Retinal pigment epithelial cell (primary cell): ENCODE data around the gene MRNIP.

Source experiments
- DNase-seq: peaks from one replicate; pipeline ENCODE4 v3.0.0-alpha.2; 2010; ENCODE audit warnings: low read depth
- H3K4me3 ChIP-seq: 2 replicates; pipeline ENCODE4 v1.5.1; 2011; ENCODE audit warnings: mild to moderate bottlenecking, low read length, control low read depth, moderate library complexity
- CTCF ChIP-seq: conservative IDR thresholded peaks from 2 replicates; pipeline ENCODE4 v1.5.1; 2011; ENCODE audit warnings: low read depth, low read length, control low read depth, inconsistent platforms

The MRNIP gene

DNA sequence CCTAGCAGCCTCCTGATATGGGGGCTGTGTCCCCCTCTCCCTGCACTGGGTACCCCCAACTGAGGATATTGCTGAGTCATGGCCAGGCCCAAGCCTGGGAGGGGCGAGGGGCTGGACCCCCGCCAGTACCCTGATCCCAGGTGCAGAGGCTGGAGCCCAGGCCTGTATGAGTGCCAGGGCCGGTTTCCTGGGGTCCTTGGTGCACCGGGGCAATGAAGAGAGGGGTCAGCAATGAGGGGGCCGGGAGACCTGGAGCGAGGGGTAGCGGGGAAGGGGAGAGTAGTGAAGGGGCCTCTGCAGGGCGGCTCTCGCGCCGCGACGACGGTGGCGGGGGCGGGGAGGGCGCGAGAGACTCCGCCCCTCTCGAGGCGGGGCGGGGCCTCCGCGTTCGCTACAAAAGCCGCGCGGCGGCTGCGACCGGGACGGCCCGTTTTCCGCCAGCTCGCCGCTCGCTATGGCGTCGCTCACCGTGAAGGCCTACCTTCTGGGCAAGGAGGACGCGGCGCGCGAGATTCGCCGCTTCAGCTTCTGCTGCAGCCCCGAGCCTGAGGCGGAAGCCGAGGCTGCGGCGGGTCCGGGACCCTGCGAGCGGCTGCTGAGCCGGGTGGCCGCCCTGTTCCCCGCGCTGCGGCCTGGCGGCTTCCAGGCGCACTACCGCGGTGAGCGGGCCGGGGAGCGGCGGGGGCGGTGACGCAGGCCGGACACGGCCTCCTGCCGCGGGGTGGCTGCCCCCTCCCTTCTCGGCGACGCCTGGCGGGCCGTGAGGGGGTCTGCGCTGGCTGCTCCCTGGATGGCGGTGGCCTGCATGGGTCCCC lies 37.9 kb downstream of the MRNIP start, which contains the start of gene SQSTM1:
SQSTM1 (plus strand) TSS at position 423 of the 815 bp plus-strand sequence; CDS start at position 455, 32 bp downstream.
- no peak for TF ChIP-seq CTCF
- no peak for DNase-seq
- H3K4me3 ChIP-seq: peak within 1 kb of the TSS; percentile 74

DNA sequence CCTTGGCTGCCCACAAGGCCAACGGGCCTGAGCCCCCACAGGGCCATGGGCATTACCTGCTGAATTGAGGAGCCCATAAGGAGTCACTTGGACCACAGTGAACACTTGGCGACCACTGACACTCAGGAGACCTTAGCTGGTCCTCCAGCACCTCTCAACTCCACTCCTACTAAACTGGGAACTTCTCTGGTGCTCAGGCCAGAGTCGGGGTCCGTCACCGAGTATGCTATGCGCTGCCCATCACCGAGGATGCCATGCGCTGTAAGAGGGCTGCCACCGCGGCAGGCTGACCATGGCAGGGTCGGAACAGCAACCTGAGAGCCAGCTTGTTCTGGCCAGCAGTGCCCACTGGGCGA lies 38.5 kb downstream of the MRNIP start:
- DNase-seq: no peak
- no peak for TF ChIP-seq CTCF
- peak overlapping the region; percentile 37 for H3K4me3 ChIP-seq

DNA sequence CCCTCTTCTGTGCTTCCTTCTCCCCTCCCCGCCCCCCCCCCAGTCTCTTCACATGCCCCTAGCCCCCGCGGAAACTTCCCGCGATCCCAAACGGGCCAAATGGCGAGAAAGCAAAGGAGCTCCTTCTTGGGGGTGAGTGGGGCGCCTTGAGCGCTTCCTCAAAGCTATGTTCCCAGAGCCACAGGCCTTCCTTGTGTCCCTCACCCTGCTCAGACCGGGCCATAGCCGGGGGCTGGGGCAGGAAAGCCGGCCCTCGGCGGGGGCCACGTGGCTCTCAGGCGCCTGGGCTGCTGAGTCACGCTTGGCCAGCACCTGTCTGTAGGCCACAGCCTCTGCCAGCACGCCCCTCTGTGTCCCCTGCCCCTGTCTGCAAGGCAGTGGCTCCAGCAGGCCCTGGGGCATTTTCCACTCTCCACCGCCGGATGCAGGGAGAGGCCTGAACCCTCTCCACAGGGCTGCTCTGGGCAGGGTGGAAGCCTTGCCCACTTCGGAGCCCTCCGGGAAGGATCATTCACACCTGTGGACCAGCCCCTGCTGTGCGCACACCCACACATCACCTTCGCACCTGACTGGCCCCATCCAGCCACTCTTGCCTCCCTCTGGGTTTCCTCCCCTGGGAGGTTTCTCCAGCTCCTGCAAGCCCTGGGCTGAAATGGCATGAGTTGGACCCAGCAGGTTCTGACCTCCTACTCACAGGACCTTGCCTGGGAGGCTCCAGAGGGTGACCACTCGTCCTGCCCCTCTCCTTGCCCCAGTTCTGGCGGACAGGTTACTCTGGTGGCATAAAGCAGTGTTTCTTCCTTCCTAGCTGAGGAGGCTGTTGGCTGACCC lies 39.1 kb downstream of the MRNIP start:
- no peak for TF ChIP-seq CTCF
- DNase-seq: peak; percentile 65
- no peak overlapping the region for H3K4me3 ChIP-seq

DNA sequence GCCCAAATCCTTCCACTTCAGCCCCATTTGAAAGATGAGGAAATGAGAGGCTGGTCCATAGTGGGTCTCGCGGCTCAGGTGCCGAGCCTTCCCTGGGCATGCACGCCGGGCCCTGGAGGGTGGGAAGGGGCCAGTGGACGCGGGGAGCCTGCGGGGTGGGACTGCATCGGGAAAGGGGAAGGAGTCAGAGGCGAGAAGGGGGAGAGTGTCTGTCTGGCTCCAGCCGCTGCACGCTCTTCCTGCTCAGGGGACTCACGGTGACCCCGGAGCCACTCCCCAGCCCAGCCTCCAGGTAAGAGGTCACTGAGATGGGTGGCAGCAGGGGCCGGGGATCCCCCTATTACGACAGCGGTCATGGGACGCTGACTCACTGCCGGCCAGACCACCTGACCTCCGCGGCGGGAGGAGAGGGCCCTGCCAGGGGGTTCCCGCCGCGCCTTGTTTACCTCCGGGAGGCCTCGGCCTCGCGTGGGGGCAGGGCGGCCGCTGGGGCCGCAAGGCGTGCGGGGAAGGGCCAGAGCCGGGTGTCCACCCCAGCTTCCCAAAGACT lies 39.8 kb downstream of the MRNIP start:
- H3K4me3 ChIP-seq: peak overlapping the region; percentile 27
- TF ChIP-seq CTCF: no peak
- DNase-seq: peak; percentile 94

DNA sequence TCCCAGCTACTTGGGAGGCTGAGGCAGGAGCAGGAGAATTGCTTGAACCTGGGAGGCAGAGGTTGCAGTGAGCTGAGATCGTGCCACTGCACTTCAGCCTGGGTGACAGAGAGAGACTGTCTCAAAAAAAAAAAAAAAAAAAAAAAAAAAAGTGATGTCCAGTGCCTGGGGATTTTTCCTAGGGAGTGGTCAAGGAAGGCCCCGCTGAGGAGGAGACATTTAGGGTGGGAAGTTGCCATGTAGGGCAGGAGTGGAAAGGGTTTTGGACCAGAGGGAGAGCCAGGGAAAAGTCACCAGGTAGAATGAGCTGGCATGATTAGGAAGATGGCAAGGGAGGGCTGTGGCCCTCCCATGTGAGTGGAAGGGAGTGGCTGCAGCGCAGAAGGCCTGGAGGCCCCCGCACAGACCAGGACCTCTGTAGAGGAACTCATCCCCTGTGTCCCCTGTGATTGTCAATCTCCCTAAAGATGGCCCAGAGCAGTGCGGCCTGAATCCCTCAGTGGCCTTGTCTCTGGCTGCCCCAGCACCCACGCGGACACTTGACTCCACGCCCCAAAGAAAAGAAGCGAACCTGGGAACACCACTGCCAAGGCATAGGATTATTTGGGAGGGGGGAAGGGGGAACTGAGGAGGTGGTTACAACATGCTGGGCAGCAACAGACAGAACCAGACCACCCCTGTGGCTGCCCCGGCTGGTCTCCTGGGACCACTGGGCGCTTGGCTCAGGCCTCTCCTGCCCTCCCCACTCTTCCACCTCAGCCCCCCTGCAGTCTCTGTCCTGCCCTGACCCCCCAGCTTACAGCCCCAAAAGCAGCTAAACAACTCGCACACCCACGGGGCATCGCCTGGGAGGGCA lies 40.5 kb downstream of the MRNIP start:
- peak overlapping the region; percentile 27 for H3K4me3 ChIP-seq
- DNase-seq: no peak
- no peak for TF ChIP-seq CTCF

DNA sequence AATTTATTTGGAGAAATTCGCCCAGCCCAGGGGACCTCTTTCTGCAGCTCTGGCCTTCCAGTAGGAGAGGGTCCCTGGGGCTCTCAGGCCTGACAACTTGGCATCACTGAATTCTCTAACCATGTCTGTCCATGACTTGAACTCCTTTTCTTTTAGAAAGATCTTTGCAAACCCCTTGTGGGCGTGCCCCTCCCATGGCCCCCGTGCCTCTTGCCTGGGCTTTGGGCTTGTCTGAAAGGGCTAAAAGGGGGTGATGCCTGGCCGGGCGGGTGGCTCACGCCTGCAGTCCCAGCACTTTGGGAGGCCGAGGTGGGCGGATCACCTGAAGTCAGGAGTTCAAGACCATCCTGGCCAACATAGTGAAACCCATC lies 41.2 kb downstream of the MRNIP start:
- TF ChIP-seq CTCF: no peak

More for the DNA sequence above, 41.2 kb downstream of the MRNIP start:
- H3K4me3 ChIP-seq: peak overlapping the region; percentile 41
- DNase-seq: no peak
